ENCODE results near the gene SOX12.

SOX12 gene

DNA sequence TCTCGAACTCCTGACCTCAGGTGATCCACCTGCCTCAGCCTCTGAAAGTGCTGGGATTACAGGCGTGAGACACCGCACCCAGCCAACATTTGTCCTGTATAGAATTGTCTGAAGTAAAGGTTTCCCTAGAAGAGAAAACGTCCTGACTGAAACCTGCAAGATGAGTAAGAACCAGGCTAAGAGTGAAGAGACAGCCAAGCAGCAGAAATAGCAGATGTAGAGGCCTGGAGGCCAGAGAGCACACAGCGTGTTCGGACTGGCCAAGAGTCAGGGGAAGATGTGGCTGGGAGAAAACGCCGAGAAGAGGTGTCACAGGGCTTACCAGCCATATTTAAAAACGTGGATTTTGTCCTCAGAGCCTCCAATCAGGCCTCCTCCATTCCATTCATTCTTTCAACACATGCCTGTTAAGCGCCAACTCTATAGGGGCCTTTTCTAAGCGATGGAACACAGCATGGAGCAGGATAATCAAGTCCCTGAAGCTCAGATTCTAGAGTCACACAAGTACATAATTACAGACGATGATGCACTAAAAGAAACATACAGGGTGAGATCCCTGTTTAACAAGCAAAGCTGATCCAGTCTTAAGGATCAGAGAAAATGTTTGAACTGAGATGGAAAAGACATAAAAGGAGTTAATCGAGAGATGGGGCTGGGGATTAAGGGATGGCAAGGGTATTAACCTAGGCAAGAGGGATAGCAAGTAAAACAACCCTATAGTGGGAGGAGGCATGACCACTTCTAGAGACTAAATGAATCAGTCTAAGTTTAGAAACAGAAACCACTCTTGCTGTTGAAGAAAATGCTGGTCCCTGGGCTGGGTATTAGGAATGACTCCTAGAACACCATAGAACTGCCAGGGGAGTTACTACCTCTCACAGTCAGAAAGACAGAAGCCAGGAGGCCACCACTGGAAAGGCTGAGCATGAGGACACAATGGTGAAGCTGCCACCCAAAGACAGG is 23.2 kb upstream of the SOX12 start:
- DNase-seq, result no peak

DNA sequence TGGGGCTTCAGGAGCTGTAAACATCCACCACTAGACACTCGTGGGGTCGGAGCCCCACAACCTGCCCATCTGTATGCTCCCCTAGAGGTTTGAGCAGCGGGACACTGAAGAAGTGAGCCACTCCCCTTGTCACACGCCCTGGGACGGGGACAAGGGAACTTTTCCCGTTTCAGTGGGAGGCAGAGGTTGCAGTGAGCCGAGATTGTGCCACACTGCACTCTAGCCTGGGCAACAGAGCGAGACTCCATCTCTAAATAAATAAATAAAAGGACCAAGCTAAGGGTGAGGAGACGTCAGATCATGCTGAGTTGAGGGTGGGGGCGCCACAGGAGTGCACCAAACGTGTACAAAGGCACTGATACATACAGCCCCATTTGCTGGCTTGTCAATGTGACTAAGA is 19.6 kb upstream of the SOX12 start:
- no peak for DNase-seq

DNA sequence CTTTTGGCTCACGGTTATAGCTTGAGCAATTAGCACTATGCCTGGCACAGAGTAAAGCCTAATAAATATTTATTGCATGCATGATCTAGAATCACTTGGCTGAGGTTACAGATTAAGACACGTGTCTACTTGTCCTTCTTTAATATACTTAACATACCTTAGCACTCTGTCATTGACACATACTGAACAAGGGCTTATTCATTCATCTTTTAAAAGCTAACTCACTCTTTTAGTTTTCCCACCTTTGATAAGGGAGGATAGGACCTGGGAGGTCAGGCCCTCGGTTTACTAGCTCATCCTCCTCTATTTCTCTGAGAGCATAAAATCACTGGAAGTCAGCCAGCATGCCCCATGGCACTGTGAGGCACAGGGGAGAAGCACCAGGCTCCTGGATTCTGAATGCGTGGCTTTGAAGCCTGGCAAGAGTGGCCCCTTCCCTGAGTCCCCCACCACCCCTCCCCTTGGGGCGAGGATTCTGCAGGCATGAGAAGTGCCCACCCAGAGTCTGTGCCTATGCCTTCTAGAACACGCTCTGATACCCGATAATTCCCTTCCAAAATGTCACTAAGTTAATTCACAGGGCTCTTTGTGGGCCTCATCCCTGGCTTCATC is 16.8 kb upstream of the SOX12 start:
- no peak for DNase-seq

DNA sequence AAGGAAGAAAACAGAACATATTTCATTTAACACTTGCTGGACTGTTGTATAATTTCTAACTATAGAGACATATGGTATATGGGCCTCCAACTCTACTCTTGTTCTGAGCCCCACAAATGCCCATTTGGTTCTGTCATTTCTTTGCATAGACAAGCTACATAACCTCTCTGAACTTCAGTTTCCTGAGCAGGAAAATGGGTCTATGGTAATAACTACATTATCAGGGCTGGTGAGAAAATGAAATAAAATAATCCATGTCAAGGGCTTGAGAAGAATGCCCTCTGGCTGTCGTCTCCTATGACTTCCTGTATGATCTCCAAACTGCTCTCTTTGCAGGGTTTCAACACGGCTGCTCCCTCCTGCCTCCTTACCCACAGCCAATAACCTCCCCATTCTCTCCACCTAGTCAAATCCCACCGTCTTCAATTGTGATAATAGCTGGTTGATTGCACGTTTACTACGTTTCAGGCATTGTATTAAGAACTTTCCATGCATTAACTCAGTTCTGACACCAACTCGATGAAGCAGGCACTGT is 16.0 kb upstream of the SOX12 start:
- DNase-seq, result no peak

DNA sequence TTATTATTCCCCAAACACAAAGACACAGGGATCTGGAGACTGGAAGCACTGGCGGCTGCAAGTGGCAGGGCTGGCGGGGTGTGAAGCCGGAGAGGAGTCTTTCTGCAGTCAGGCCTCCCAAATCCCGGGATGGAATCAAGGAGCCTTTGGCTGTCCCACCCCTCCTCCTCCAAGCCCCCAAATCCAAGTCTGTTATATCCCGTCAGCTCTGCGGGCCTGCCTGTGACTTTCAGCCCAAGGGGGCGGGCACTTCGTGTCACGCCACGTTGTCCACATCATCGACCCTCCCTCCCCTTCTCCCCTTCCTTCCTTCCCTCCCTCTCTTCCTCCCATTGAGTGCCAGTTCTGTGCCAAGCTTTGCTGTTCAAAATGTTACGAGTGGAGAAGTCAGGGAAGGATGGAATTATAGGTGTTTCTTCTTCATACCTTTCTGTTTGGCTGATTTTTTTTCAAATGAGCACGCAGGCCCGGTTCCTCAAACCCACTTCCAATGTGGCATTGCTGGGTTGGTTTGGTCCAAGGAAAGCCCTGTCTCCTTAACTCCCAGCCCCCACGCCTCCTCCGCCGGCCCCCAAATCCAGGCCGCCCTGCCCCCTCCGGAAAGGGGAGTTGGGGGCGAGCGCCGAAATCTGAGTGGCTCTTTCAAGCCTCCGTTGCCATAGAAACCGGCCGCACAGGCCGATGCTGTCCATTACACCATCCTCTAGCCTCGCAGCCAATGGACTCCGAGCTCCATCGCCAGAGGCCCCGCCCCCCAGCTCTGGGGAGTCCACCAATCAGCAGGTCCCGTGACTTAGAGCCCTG is 15.3 kb upstream of the SOX12 start:
- DNase-seq, result peak; percentile 84

DNA sequence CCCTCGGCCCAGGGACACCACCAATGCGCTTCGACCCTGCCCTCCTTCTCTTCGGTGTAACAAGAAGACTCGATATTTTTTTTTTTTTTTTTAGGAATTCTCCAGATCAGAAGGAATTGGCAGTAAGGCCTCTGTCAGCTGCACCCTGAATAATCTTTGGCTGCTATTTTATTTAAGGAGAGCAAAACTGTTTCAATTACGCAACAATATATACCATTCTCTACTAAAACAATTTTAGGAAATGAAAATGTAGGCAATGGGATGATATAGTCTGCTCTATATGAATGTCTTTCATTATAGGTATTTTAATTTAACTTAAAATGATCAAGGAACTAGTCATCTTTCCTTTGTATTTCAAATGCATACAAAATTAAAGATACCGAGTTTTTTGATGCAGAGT is 14.7 kb upstream of the SOX12 start:
- no peak for DNase-seq

DNA sequence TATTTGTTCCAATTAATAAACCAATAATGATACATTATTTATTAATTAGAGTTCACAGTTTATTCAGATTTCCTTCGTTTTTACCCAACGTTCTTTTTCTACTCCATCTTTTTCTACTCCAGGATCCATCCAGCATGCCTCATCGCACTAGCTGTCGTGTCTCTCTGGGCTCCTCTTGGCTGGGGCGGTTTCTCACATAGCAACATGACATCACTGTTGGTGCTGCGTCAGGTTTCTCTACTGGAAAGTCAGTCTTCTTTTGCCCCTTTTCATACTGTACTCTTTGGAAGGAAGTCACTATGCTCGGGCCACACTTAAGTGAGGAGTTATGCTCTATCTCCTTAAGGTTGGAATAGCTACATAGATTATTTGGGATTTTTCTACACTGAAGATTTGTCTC is 13.7 kb upstream of the SOX12 start:
- no peak for DNase-seq

DNA sequence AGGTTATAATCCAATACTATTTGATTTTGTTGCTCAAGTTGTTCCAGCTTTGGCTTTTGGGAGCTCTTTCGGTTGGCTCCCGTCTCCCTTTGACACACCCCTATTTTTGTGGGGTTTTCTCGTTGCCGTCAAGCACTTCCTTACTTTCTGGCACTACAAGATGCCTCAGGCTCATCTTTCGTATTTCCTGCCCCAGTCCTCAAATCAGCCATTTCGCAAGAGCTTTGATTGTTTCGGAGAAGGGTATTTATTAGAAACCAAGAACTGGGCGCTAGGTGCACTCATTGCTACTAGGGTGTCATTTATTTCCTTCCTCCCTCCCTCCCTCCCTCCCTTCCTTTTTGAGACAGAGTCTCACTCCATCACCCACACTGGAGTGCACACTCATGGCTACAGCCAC is 13.3 kb upstream of the SOX12 start:
- DNase-seq, result no peak

DNA sequence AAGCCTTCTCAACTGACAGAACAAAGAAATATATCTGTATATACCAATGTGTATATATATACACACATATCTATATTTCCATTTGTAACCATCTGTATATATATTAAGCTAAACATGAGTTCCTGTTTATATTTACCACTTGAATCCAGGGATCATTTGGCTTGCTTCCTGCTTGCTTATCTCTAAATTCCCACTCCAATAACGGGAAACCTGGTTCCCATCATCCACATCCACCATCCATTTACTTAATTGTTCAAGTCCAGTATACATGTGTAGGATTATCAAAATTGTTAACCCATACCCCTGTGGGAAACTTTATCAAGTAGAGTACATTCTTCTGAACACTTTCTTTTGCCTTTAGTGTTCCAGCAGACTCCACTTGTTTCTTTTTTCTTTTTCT is 12.5 kb upstream of the SOX12 start:
- DNase-seq, result no peak

DNA sequence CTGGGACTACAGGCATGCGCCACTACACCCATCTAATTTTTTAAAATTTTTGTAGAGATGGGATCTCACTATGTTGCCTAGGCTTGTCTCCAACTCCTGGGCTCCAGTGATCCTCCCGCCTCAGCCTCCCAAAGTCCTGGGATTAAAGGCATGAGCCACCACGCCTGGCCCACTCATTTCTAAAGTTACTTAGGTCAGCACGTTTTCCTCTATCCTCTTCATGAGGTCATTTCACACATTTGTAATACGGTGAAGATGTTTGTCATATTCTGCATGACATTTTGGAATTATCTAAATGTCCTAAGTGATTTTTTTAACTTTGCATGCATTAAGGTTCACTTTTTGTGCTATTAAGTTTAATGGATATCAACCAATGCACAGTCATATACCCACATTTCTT is 11.9 kb upstream of the SOX12 start:
- DNase-seq, result no peak

DNA sequence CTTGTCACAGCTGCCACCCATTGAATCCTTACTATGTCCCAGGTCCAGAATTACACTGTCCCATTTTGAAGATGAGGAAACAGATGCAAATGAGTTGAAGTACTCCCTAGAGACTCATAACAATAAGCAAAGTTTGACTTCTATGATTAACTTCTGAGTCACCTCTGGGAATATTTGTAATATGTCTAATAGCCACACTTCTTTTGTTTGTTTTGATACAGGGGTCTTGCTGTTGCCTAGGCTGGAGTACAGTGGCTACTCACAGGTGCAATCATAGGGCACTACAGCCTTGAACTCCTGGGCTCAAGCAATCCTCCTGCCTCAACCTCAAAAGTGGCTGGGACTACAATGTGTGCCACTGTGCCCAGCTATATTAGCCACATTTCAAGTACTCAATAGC is 11.4 kb upstream of the SOX12 start:
- no peak for DNase-seq

DNA sequence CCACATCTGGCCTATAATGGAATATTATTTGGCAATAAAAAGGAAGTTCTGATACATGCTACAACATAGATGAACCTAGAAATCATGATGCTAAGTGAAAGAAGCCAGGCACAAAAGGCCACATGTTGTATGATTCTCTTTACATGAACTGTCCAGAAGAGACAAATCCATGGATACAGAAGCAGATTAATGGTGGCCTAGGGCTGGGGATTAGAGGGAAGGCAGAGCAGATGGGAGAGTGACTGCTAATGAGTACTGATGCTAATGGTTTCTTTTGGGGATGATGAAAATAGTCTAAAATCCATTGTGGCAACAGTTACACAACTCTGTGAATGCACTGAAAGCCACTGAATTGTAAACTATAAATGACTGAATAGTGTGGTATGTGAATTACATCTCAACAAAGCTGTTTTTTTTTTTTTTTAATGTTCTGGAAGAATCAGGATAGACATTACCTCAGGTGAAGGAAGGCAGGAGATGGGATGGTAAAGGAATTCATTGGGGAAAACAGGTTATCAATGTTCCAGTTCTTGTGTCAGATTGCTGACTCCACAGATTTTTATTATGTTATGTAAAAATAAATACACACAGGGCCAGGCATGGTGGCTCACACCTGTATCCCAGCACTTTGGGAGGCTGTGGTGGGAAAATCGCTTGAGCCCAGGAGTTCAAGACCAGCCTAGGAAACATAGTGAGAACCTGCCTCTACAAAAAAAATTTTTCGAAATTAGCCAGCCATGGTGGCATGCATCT is 8.9 kb upstream of the SOX12 start:
- DNase-seq, result no peak

DNA sequence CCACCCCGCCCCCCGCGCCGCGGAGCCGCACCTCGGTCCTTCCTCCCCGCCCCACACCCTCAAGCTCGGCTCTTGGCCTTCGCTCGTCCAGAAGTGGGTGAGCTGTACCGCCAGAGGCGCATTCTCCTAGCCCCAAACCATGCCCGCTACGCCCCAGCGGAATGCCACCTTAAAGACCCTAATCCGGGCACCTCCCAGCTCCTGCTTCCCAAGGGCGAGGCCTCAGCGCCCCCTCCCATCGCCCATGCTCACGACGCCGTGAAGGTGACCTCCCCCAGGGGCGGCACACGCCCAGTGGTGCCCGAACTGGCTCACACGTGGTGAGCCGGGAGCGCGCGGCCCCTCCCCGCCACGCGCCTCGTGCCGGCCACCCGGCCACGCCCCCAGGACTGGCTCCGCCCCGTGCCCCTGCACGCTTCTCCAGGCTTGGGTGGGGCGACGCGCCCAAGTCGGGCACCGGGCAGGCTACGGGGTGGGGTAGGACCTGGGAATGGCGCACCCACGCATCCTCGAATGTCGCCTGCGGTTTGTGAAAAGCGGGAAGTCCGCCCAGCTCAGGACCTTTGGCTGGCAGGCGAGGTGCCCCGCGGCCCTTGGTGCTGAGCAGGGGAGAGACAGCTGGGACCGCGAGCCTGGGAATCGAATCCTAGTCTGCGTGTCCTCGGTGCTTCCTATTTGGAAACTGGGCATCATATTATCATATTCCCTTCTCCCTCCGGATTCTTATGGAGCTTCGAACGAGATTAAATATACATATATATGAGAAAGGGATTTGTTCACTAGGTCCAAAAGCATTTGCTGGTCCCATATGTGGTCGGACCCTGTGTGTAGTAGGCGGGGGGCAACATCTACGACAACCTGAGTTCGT is 941 bp upstream of the SOX12 start:
- peak; percentile 88 for DNase-seq

DNA sequence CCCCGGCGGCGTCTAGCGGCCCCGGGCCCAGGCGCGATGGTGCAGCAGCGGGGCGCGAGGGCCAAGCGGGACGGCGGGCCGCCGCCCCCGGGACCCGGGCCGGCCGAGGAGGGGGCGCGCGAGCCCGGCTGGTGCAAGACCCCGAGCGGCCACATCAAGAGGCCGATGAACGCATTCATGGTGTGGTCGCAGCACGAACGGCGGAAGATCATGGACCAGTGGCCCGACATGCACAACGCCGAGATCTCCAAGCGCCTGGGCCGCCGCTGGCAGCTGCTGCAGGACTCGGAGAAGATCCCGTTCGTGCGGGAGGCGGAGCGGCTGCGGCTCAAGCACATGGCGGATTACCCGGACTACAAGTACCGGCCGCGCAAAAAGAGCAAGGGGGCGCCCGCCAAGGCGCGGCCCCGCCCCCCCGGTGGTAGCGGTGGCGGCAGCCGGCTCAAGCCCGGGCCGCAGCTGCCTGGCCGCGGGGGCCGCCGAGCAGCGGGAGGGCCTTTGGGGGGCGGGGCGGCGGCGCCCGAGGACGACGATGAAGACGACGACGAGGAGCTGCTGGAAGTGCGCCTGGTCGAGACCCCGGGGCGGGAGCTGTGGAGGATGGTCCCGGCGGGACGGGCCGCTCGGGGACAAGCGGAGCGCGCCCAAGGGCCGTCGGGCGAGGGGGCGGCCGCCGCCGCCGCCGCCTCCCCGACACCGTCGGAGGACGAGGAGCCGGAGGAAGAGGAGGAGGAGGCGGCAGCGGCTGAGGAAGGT is 715 bp downstream of the SOX12 start:
- DNase-seq, result peak; percentile 40

DNA sequence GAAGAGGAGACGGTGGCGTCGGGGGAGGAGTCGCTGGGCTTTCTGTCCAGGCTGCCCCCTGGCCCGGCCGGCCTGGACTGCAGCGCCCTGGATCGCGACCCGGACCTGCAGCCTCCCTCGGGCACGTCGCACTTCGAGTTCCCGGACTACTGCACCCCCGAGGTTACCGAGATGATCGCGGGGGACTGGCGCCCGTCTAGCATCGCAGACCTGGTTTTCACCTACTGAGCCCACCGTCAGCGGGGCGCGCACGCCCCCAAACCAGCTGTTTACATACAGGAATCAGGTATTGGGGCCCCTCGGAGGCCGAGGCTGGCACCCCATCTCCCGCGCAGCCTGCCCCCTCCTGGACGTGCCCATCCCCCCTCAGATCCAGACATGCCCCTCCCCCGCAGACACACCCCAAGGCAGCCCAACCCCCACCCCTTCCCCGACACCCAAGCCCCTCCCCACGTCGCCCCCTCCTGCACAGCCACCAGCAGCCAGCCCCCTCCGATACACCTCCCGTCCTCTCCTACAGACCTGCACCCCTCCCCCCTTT is 1.4 kb downstream of the SOX12 start:
- no peak for DNase-seq

DNA sequence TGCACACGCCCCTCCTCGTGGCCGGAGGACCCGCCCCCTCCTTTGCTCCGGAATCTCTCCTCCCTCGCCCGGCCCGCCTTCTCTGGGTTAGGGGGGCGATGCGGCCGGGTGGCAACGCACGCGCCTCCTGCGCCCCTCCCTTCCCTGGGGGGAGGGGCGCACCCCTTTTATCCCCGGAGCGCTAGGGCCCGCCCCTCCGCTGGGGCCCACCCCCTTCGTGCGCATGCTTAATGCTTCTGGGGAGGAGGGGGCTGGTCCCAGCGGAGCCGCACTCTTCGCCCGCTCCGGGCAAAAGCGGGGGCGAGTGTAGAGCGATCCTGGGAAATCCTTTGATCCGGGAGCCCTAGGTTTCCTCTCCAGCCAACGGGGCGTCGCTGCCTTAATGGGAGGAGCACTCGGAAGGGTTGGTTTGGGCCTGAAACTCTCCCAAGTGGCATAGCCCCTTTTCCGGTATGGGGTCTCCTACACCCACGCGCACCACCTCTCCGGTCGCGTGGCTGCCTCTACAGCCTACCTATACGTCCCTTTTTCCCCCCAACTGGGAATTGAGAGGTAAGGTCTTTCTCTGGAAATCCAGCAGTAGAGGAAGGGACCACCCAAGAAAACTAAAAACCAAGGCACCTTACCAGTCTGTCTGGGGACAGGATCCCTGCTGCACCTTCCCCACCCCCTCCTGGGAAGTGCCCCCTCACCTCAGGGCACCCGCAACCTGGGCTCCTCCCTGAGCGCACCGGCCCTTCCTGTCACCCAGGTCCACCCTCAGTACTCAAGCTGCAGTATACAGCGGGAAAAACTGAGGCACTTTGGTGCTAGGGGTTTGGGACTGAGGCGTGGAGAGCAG is 2.1 kb downstream of the SOX12 start:
- peak; percentile 81 for DNase-seq

DNA sequence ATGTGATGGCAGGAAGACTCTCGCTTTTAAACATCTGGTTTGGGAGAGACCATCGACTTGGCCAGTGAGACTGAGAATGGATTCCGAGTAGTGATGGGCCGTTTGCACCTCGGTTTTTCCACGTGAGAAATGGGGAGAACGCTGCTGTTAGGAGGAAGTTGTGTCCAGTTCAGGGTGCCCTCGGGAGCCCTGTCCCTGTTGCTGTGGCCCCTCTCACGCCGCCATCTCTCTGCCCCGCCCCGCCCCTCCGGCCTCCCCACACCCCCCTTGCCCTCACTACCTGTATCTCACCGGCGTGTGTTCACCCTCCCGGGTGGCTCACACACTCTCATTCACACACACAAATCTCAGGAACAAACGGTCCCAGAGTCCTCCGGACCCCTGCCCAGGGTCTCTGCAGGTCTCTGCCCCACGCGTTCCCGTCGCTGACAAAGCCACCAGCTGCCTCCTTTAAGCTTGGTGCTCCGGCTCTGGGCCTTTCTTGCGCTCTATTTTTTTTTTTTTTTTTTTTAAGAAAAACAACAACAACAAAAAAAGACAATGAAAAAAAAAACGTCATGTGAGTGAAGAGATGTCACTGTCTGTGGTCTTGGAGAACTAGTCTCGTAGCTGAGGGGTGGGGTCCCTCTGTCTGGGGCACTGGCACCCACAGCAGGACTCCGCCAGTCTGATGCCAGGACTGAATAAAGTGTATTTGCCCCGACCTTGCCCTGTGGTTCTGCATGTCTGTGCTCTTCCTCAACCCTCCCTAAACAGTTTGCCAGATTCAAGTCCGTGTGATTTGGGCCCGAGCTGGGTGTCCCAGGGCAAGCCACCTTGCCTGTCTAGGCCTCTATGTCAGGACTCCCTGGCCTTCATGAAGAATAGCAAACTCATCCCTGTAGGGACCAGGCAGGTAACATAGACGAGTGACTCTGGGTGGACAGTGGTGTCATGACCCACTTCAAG is 2.9 kb downstream of the SOX12 start:
- DNase-seq, result no peak

DNA sequence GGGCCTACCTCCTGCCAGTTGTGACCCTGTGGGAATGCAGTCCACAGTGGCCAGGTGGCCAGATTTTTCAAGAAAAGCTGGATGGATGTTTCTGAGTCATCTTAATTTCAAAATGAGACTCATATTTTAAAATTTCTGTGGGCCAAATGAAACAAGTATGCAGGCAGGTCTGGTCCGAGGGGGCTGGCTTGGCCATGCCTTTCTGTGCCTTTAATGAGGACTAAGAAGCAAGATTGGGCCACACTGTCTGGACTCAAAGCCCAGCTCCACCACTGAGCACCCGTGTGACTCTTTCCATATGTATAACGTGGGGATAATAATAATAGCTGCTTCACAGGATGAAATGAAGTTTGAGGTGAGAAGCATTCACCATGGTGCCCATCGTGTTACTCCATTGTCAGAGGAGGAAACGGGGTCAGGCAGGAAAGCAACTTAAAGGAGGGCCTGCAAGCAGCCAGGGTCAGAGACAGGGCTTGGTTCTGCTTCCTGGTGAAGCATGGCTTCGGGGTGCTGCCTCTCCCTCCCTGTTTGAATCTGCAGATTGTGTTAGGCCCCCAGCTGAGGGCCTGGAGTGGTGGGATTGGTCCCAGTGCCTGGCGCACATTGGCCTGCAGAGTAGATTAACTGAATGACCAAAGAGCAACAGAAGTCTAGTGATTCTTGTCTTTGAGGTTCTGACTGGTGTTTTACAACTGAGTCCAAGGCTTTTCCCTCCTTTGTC is 3.8 kb downstream of the SOX12 start:
- no peak for DNase-seq
